Activated CD4-positive, alpha-beta T cell treated with anti-CD3 and anti-CD28 coated beads, Interleukin-2, amount 50 U/mL, for 16 hours (primary cell): Measurements from ENCODE around the gene THSD4.

Experiments used
- DNase-seq: peaks from one replicate; pipeline ENCODE4 v3.0.0-alpha.2; 2020

THSD4 gene

DNA sequence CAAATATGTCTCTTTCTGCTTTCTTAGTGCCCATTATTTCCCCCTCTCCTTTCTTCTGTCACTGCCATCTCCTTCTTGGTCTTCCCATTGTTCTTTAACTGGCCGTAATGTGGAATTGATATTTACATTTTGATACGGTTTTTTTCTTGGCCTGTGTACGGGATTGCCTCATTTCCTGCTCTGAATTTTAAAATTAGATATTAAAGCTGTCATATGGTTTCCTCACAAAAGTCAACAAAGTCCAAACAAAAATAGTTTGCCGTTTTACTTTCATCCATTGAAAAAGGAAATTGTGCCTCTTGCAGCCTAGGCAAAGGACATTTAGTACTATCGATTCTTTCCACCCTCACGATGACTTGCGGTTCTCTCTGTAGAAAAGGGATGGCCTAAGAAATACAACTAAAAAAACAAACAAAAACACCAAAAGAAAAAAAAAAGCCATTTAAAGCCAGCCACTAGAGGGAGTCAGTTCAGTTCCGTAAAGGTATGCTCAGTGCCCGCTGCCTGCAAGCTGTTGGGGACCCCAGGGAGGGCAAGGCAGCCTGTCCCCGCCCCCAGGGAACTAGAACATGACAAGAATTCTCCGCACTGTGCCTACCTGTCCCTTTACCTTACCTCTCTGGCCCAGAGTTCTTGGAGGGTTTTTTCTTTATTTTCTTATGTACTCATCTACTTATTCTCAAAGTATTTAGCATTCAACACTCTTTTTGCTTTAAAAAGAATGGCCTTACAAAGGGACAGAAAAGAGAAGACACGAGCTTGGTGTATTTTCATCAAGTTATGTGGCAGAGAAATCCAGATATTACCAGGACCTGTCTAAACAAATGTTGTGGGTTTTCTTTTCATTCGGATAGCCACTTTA lies 665.1 kb downstream of the THSD4 start:
- DNase-seq = peak; percentile 67

DNA sequence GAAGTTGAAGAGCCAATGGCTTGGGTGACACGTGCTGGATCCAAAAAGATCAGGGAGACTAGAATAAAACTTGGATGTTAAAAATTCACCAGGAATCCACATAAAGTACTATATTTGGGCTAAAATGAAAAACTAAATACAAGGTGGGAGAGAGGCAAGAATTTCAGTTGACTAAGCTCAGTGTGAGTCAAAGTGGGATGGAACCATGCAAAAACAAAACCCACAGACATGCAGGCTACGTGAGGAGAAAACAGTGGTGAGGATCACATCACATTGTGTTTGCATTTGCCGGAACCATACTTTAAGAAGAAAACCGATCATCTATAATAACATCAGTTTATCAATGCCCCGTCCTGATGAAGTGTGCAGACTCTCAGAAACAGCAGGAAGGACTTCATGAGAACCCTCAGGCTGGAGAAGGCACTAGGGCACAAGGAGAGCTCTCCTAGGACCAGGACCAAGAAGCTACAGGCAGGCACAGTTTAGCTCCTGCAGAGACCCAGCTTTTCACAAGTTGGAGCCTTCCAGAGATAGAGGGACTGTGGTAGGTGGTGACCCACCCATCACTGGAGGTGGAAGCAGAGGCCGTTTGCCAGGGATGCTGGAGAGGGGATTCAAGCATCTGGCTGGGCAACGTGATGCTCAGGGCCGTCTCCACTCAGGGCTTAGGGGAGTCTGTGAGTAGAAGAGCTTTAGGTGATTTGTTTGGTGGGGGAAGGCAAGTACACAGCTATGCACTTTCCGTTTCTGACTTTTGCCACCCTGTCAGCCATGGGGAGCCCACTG lies 666.1 kb downstream of the THSD4 start:
- peak; percentile 79 for DNase-seq

DNA sequence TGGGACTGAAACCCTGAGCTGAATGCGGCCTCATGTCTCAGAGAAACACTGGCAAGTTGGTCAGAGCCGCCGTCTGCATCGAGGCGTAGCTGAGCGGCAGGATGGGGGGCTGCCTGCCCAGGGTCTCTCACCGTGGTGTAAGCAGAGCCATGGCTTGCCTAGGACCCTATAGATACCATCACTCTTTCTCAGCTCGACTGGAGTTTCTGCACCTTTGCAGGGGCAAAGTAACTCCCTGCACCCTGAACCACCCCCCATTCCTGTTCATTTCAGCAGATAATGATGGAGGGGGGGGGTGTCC lies 666.6 kb downstream of the THSD4 start:
- DNase-seq = no peak

DNA sequence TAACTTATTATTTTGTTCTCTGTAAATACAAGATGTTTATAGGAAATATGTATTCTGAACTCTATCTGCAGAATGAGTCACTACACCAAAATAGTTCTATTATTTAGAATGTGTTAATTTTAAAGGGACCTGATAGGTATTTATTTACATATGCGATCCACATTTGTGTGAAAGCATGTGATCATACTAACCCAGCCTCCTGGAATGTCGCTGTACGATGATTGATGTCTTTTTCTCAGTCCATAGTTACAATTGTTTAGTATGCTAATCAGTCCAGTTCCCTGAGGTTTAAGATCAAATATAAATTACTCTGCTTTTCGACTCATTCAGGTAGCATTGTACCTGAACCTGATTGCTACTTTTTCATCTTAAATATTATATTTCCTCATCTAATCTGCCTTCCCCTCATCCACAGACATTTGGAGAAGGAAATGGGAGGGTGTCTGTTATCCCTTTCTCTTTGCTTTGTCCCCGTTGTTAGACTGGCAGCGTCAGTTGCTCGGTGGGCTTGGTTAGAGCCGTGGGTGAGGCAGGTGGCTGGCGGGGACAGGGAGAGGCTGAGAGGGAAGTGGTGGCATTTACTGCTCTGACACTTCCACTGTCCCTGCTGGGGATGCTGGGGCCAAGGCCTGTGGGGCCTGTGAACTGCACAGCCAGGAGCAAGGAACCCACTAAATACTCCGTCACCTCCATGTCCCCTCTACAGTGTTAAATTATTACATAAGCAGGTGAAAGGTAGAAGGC lies 667.3 kb downstream of the THSD4 start:
- DNase-seq = no peak

DNA sequence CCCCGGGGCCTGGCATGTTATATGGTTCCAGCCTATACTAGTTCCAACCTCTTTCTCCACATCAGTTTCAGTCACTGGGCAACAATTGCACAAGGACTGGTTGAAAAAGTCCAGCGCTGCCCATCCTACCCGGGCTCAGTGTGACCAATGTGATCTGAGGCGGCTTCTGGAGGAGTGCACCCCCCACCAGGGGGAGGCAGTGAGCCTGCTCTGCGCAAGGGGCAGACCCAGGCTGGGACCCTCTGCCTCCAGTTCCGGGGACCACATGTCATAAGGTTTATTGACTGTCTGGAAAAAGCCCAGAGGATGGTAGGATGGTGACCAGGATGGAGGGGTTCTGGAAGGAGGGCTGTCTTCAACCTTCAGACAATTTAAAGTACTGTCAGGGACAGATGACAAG lies 669.4 kb downstream of the THSD4 start:
- no peak for DNase-seq

DNA sequence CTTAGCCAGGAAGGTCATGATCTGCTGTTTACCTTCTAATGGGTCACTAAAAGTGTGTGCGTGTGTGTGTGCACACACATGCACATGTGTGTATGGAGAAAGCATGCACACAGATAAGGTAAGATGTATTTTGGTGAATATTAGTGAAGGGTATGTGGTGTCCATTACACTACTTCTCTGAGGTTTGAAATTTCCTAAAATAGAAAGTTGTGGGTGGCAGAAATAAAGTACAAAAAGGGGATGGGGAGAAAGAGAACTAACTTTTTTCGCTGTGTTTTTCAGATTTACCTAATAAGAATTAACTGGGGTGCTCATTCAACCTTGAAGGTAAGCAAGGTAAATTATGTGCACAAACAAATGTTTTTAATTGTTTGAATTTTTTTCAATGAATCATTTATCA lies 670.7 kb downstream of the THSD4 start:
- DNase-seq = no peak

DNA sequence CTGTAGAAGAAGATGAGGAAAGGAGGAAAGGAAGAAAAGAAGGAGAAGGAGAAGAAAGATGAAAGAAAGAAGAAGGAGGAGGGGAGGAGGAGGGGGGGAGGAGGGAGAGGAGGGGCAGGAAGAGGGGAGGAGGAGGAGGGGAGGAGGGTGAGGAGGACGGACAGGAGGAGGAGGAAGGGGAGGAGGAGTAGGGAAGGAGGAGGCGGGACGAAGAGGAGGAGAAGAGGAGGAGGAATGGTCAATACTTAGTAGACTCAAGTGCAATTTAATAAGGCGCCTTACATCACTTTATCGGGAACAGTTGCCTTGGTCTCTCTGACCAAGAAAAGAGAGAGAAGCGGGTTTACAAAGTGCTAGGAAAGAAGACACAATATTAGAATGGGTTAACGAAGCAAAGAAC lies 671.4 kb downstream of the THSD4 start:
- no peak for DNase-seq

DNA sequence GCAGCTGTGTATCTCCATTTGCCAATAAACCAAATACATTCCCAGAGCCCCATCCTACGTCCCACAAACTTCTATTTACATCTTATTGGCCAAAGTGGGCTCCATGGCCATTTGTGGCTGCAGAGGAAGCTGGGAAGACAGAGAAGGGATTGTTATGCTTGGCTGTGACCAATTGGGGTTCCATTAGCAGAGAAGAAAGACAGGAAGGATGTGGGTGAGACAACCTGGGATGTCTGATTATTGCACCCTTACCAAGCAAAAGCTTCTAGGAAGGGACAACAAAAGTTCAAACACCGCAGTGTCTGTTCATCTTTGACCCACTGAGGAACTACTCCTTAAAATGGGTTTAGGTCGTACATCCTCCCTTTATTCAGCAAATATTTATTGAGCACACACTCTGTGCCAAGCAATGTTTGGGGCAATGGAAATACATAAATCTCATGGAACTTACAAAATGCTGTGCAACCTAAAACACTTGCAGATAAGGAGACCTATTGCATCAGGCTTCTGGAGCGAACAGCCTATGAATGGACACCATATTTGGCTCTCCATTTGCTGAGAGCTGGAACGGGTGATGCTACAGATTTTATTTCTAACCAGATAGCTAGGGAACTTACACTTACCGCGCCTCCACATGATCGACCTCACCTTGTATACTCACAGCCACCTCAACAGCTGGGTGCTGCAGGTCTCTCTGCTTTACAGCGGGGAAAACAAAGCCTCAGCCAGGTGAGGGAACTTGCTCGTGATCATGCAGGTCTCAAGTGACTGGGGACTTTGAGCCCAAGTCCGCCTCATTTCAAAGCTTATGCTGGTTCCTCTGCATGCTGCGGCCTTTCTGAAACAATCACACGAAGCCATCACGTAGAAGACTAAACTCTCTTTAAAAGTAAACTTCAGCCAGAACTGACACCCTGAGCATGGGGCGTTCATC lies 673.6 kb downstream of the THSD4 start:
- DNase-seq = no peak

DNA sequence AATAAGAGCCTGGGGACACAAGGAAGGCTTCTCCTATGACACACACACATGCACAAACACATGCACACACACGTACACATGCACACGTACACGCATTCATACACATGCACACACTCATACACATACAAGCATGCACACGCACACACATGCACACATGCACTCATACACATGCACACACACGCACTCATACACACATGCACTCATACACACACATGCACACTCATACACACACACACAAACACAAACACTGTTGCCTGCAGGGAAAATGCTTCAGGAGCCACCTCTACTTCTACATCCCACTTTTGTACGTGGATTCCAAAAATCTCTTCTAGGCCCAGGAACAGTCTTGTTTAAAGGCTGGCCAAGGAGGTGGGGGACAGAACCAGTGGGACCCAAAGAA lies 674.3 kb downstream of the THSD4 start:
- DNase-seq = no peak

DNA sequence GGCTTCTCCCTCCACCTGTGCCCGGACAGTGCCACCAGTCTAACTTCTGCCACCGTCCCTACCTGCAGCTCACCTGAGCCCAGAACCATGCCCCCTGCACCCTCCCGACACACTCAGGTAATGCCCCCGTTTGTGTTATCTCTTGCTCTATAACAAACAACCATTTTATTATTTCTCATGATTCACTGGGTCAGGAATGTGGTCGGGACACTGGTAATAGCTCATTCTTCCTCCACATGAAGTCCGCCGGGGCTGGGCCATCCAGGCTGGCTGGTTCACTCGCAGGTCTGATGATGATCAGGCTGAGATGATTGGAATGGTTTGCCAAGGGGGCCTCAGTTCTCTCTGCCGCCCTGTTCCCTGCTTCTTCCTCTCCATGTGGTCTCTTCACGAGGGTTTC lies 674.8 kb downstream of the THSD4 start:
- no peak for DNase-seq

DNA sequence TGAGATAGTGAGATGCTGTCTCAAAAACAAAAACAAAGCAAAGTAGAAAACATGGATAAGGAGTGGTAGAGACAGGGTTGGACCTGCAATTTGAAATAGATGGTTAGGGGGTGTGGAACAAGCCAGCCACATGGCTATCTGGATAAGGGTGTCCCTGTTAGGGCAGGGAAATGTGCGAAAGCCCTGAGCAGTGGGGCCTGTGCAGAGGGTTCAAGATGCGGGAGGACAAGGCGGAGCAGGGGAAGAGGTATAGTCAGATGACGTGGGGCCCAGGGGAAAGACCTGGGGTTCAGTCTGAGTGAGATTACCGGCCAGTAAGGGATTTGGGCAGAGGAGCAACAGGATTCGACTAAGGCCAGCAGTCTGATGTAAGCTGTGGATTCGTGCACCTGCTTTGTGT lies 676.7 kb downstream of the THSD4 start:
- no peak for DNase-seq

DNA sequence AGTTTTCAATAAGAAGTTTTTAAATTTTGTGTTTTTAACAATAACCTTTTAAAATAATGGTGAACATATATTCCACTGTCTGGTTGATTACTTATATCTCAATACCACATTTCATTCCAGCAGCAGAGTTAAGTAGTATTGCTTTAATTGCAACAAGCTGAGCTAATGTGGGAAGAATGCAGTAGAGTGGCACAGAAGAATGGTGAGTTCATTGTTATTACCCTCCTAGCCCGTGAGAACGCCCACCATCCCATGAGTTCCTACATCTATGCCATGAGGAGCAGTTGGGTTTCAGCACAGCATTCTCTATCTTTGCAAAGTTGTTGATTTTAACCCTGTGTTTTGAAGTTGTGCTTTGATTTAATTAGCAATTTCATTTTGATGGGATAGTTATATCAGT lies 677.2 kb downstream of the THSD4 start:
- no peak for DNase-seq

DNA sequence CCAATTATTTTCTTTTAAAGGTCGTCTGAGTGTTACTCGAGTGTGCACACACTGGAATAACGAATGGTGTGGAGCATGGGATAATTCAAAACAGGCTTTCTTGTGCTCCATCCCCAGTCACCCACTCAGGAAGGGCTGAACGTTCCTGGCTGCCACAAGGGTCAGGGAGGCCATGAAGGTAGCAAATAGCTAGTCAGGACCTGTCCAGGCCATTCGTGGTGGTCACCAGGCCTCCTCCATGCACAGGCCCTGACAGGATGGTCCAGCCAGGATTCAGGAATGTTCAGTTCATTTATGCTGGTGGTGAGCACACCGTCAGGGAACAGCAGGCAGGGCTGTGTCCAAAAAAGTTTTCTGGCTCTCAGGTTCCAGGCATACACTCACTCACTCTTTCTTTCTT lies 683.4 kb downstream of the THSD4 start:
- no peak for DNase-seq

DNA sequence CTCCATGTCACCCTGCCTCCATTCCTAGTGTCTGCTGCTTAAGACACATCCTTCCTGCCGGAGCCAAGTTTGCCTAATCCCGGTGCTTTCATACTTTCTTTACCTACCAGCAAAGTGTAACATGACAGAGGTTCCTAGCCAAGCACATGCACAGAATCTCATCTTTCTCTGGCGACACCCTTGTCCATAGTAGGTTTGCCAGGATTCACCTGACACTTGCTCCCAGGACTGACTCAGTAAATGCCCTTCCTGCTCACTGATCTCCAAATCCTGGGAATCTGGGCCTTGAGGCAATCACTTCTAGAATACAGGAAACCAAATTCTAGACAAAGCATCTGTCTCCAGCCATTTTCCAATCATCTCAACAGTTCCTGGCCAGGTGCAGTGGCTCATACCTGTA lies 684.9 kb downstream of the THSD4 start:
- DNase-seq = no peak

DNA sequence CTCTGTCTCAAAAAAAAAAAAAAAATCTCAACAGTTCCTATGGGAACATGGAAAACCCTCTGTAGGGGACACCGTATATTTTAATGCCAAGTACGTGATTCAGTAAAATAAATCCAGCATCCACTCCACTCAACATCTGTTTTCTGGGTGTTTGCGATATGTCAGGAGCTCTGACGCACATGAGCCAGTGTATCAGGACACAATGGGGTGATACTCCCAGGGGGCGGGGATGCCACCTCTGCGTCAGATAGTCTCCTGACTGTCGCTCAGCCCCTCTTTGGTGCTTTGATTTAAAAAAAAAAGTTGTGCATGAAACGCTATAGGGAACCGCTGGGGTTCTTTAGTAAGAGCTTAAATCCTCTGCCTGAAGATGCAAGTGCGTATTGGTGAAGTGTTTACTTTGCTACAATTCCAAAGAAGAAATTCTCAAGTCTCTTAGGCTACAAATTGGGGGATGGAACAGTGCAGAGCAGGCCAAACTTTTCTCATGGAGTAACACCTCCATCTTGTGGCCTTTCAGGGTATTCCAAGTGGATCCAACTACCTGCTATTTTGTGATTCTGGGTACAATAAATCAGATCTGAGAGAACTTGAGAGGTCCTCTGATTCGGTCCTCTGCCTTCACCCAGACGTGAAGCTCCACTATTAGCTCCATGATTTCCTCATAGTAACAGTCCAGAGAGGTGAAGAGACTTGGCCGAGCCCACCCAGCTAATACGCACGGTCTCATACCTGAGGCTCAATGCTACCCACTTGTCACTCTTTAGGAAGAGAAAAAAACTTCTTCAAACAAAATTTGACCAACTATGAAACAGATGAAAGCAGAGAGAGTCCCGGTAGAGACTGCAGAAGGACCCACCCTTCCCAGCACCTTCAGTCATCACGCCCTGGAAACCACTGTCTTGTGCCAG lies 685.8 kb downstream of the THSD4 start:
- DNase-seq = peak; percentile 53

DNA sequence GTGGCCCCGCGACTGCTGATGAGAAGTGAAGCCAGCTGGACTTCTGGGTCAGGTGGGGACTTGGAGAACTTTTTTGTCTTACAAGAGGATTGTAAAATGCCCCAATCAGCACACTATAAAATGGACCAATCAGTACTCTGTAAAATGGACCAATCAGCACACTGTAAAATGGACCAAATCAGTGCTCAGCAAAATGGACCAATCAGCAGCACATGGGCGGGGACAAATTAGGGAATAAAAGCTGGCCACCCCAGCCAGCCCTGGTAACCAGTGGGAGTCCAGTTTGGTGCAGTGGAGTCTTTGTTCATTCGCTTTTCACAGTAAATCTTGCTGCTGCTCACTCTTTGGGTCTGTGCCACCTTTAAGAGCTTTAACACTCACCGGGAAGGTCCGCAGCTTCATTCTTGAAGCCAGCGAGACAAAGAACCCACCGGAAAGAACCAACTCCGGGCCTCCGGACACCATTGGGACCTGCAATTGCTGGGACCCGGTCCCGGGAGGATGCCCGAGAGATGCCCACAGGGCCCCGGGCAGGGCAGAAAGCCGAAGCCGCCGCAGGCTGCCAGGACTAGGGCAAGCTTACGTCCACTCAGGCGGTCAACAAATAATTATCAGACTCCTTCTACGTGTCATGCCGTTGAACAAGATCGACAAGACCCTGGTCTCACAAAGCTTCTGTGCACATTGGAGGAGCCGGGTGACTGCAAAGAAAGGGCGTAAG lies 686.8 kb downstream of the THSD4 start:
- no peak for DNase-seq

DNA sequence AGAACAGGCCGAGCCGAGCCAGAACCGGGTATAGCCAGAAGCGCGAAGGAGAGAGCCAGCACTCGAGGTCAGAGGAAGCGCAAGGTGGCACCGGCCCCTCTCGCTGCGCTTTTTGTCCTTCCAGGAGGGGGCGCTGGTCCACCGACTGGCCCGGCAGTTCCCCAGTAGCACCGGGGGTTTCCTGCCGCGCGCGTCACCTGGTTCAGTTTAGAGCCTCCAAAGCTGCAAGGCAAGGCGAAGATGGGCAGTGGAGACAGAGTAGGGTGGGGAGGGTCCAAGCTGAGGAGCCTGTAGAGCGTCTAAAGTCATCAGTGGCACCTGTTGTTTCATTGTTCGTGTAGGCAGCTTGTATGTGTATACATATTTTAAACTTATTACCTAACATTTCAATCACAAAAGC lies 687.5 kb downstream of the THSD4 start:
- peak; percentile 27 for DNase-seq

DNA sequence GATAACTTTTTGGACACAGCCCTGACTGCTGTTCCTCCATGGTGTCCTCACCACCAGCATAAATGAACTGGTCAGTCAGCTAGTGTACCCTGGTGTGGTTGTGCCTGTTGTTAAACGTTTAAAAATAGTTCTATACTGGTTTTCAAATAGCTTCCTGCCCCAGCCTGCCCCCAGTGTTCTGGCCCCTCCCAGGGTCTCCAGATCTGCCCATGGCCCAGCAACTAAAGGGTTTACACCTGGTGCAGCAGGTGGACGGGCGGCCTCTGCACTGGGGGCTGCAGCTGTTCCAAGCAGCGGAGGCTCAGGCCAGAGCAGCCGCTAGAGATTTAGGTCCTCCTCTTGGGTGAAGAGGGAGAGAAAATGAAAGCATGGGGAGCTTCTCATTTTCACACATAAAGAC lies 689.0 kb downstream of the THSD4 start:
- DNase-seq = no peak

DNA sequence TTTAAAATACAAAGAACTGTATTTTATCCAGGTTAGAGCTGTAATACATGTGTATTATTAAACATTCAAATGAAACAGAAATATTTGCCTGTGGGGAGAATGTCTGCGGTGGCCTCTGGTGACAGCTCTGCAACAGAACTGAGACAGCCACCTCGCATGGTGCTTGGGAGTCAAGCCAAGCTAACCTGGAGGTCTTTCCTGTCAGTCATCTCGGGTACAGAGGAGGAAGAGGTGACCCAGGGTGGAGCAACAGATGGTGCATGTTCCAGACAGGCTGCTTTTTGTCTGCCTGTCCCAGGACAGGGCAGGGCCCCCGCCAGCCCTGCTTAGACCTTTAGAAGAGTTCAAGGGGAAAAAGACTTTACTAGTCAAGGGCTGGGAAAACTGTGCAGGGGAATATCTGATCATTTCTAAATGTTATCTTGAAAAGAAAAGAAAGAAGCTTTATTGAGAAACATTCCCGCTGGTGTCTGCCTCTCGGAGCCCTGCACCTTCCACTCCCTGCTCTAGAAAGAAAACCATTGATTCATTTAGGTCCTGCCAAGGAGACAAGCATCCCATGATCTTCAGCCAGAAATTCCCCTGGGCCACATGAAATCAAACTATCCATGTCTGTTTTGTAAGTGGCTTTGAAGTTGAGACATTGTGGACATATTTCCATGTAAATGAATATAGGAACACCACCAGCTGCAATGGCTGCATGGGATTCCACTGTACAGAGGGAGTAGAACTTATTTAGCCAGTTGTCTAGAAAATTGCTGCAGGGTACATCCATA lies 689.6 kb downstream of the THSD4 start:
- DNase-seq = no peak

DNA sequence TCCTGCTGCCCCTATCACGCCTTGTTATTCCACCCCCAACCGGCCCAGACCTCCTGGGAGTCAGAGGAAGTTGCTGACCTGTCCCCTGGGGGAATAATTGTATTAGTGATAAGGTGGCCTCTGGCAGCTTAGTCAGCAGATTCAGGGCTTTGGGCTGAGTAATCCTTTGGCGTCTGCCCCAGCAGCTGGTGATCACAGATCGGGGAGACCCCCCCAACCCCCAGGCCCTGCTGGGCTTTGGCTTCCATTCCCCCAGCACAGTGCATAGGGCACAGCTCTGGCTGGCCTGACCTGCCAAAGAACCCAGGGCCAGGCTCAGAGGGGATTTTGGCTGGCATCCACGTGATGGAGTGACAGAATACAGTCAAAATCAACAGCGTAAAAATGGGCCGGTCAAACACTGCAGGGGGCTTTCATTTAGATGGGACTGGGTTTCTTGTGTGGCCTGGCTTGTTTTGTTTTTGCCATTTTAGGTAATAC lies 691.2 kb downstream of the THSD4 start:
- no peak for DNase-seq
